ENCODE results near the gene CRPPA. TPM values are rescaled to one million over a fixed set of nuclear protein-coding genes. Genes with fewer than 3 reads are reported as not detected.

Gene CRPPA
- total RNA-seq, 2 experiments from 2014 or later = 0.58 to 0.60 TPM

Other genes starting within 250 kb of the CRPPA start
- not detected for gene SOSTDC1, start 44.2 kb upstream of the CRPPA start, total RNA-seq
- not detected for gene LRRC72, start 105.3 kb upstream of the CRPPA start, total RNA-seq
- 10 to 100 TPM in 1 of 2 experiments, 1 to 10 TPM in 1; 9.8 to 10.3 TPM for gene ANKMY2, start 224.2 kb upstream of the CRPPA start, total RNA-seq
- gene BZW2, start 224.6 kb upstream of the CRPPA start, total RNA-seq = 10 to 100 TPM; 51.3 to 61.2 TPM

All from activated CD4-positive, alpha-beta T cell treated with anti-CD3 and anti-CD28 coated beads, Interleukin-2, amount 10 ng/mL, durations not matched to agents 7 days and 5 days (primary cell).